Stimulated activated effector memory CD8-positive, alpha-beta T cell treated with anti-CD3 and anti-CD28 coated beads, Interleukin-12 subunit alpha, Interleukin-12 subunit beta, amount 100 ng/mL, for 72 hours (primary cell): ENCODE measurements around the gene TAGLN3.

ENCODE experiments used
- ATAC-seq: fragments of 150-1000 bp; cut with Tn5 transposase; 2 replicates; pipeline ENCODE4 v1.10.0; 2021
- DNase-seq, 2 donors: peaks; one replicate each; pipeline ENCODE4 v3.0.0; 2021 to 2022; ENCODE audit warnings: low spot score in 2 of 2
- H3K27ac Mint-ChIP-seq: one replicate; pipeline ENCODE4 v1.8.0; 2022; ENCODE audit warnings: mild to moderate bottlenecking, mixed read lengths
- H3K36me3 Mint-ChIP-seq: one replicate; pipeline ENCODE4 v1.8.0; 2022; ENCODE audit warnings: mild to moderate bottlenecking, mixed read lengths
- H3K4me1 Mint-ChIP-seq: one replicate; pipeline ENCODE4 v1.8.0; 2022; ENCODE audit warnings: mixed read lengths
- H3K4me3 Mint-ChIP-seq: one replicate; pipeline ENCODE4 v1.8.0; 2022; ENCODE audit warnings: mild to moderate bottlenecking, mixed read lengths
- H3K9me3 Mint-ChIP-seq: one replicate; pipeline ENCODE4 v1.8.0; 2022; ENCODE audit warnings: mixed read lengths

Gene TAGLN3

GRCh38 chr3:111968319-111969054, 30.2 kb upstream of the TAGLN3 start:
- H3K36me3 Mint-ChIP-seq: no peaks in the 10 kb centered on the region
- ATAC-seq: no peak
- no peak for DNase-seq
- no peak overlapping the region for H3K4me3 Mint-ChIP-seq
- H3K27ac Mint-ChIP-seq: no peak overlapping the region
- H3K4me1 Mint-ChIP-seq: peaks cover 6% of the 10 kb centered on the region
- no peaks in the 10 kb centered on the region for H3K9me3 Mint-ChIP-seq

DNA sequence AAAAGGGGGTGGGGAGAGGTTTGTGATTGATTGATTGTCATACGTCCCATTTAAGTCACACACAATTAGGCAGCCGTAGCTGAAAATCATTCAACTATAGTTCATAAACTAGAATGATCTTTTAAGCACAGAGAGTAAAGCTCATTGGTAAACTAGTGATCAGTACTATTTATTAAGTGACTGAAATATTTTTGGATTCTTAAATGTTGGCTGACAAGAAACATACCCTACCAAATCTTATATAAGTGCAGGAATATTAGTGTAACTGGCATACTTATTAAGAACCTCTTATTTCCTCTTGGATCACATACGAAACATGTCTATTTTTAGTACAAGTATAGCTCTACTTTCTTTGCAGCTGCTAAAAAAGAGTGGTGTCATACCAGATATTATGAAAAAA, 28.3 kb upstream of the TAGLN3 start:
- no peak for ATAC-seq
- Mint-ChIP-seq H3K9me3 (no peaks in the 10 kb centered on the region), H3K4me1 (peaks cover 6% of the 10 kb centered on the region), H3K4me3 (no peak overlapping the region), H3K36me3 (no peaks in the 10 kb centered on the region), H3K27ac (no peak overlapping the region)
- DNase-seq: no peak

GRCh38 chr3:111971533-111972130, 27.1 kb upstream of the TAGLN3 start:
- Mint-ChIP-seq H3K4me3 (no peak overlapping the region), H3K9me3 (no peaks in the 10 kb centered on the region)

DNA sequence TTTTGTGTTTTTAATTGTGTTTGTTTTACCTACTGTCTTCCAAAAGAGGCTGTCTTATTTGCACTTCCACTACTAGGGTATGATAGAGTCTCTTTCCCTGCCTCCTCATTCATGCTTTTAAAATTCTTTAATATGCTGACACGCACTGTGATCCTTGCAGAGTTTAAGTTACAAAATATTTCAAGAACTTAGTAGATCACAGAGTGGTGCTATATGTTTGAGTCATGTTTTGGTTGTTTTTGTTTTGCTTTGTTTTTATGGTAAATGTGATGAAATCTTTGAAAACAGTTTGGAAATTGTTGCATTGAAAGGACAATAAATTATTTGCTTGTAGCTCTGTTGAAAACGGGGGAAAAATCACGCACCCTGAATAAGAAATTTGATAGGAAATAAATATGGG, 25.8 kb upstream of the TAGLN3 start:
- ATAC-seq (no peak), DNase-seq (no peak)
- no peaks in the 10 kb centered on the region for H3K4me1 Mint-ChIP-seq
- H3K27ac Mint-ChIP-seq: no peak overlapping the region
- no peaks in the 10 kb centered on the region for H3K9me3 Mint-ChIP-seq
- no peak overlapping the region for H3K4me3 Mint-ChIP-seq
- no peaks in the 10 kb centered on the region for H3K36me3 Mint-ChIP-seq

More at GRCh38 chr3:111971533-111972130, 27.1 kb upstream of the TAGLN3 start:
- H3K36me3 Mint-ChIP-seq: no peaks in the 10 kb centered on the region
- no peak for ATAC-seq
- no peaks in the 10 kb centered on the region for H3K4me1 Mint-ChIP-seq
- no peak overlapping the region for H3K27ac Mint-ChIP-seq
- no peak for DNase-seq

GRCh38 chr3:111975131-111975530, 23.6 kb upstream of the TAGLN3 start:
- peaks cover 6% of the 10 kb centered on the region for H3K4me1 Mint-ChIP-seq
- ATAC-seq: no peak
- no peak overlapping the region for H3K4me3 Mint-ChIP-seq

DNA sequence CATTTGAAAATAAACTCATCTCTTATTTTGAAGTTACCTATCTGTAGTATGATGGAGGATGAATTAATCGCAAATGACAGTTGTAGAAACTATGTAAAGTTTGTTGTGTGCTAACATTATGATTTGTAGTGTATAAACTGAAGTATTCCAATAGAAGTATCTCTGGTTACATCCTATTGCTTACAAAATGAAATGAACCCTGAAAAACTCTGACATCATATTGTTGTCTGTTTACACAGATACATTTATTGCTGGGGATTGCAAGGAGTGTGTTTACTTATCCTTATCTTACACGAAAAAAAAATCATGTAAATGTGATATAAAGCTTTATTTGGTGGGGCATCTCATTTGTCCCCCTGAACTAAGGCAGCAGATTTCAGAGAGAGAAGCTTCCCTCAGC, 22.5 kb upstream of the TAGLN3 start:
- Mint-ChIP-seq H3K4me1 (peaks cover 12% of the 10 kb centered on the region), H3K9me3 (no peaks in the 10 kb centered on the region), H3K27ac (no peak overlapping the region), H3K4me3 (no peak overlapping the region), H3K36me3 (peaks cover 31% of the 10 kb centered on the region)
- ATAC-seq: no peak
- DNase-seq: no peak

More at GRCh38 chr3:111975131-111975530, 23.6 kb upstream of the TAGLN3 start:
- no peaks in the 10 kb centered on the region for H3K9me3 Mint-ChIP-seq
- peaks cover 20% of the 10 kb centered on the region for H3K36me3 Mint-ChIP-seq
- no peak overlapping the region for H3K27ac Mint-ChIP-seq
- DNase-seq: no peak

- ATAC-seq: peak; percentile 97
- peaks cover 13% of the 10 kb centered on the region for H3K4me1 Mint-ChIP-seq
- H3K36me3 Mint-ChIP-seq: peaks cover 57% of the 10 kb centered on the region
- H3K4me3 Mint-ChIP-seq: peak within 1 kb of the TSS; percentile 85
- H3K27ac Mint-ChIP-seq: peak within 1 kb of the TSS; percentile 94
- no peaks in the 10 kb centered on the region for H3K9me3 Mint-ChIP-seq
- peak; percentile 91 to 96 for DNase-seq
Measured at GRCh38 chr3:111978583-111979433, 19.9 kb upstream of the TAGLN3 start, which contains the start of gene ABHD10. Gene ABHD10, plus strand, starts transcription at chr3:111979026. Its CDS starts 36 bp downstream, at chr3:111979062.

DNA sequence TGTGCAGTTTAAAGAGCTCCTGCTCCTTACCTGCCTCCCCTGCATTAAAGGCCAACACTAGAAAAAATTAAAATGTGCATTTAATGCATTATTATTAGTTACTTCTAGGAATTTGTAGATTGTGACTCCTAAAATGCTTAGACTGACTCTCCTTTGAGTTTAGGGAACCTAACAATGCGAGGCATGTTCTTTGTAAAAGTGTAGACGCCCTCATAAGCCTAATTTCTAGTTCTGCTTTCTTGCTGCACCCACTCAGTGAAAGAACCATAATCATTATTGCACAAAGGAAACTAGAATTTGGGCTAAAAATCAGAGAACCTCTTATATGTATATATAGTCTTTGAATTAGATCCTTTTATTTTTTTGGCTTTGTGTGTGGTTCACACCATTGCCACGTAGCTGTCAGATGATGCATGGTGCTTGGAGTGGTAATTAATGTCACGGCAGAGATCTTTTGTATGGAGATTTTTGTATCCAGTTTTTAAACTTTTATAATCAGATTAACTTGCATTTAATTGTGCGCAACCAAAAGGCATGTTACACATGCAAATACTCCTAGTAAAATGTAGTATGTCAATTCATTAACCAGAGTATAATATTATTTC, 19.2 kb upstream of the TAGLN3 start:
- ATAC-seq: peak; percentile 53
- peak overlapping the region; percentile 85 for H3K4me3 Mint-ChIP-seq
- H3K9me3 Mint-ChIP-seq: no peaks in the 10 kb centered on the region
- no peak for DNase-seq
- H3K4me1 Mint-ChIP-seq: peaks cover 20% of the 10 kb centered on the region
- peak overlapping the region; percentile 94 for H3K27ac Mint-ChIP-seq
- H3K36me3 Mint-ChIP-seq: peaks cover 63% of the 10 kb centered on the region

- no peak for ATAC-seq
- H3K27ac Mint-ChIP-seq: peak overlapping the region; percentile 94
- peaks cover 34% of the 10 kb centered on the region for H3K4me1 Mint-ChIP-seq
- H3K9me3 Mint-ChIP-seq: no peaks in the 10 kb centered on the region
- no peak for DNase-seq
- H3K4me3 Mint-ChIP-seq: peak overlapping the region; percentile 85
- peaks cover 66% of the 10 kb centered on the region for H3K36me3 Mint-ChIP-seq
Measured at GRCh38 chr3:111980716-111981456, 17.8 kb upstream of the TAGLN3 start.

GRCh38 chr3:111981457-111981763, 17.3 kb upstream of the TAGLN3 start:
- Mint-ChIP-seq H3K27ac (no peak overlapping the region), H3K4me3 (peak overlapping the region; percentile 85), H3K4me1 (peaks cover 36% of the 10 kb centered on the region), H3K36me3 (peaks cover 72% of the 10 kb centered on the region), H3K9me3 (no peaks in the 10 kb centered on the region)
- DNase-seq (no peak), ATAC-seq (no peak)

GRCh38 chr3:111984636-111985298, 14.0 kb upstream of the TAGLN3 start:
- Mint-ChIP-seq H3K4me3 (peak overlapping the region; percentile 15), H3K36me3 (peaks cover 88% of the 10 kb centered on the region), H3K27ac (peak overlapping the region; percentile 32), H3K4me1 (peaks cover 54% of the 10 kb centered on the region), H3K9me3 (no peaks in the 10 kb centered on the region)
- DNase-seq: no peak
- peak; percentile 92 for ATAC-seq

GRCh38 chr3:111986800-111987199, 11.9 kb upstream of the TAGLN3 start:
- DNase-seq (no peak), ATAC-seq (peak; percentile 38)
- peaks cover 77% of the 10 kb centered on the region for H3K36me3 Mint-ChIP-seq
- H3K9me3 Mint-ChIP-seq: no peaks in the 10 kb centered on the region
- no peak overlapping the region for H3K27ac Mint-ChIP-seq
- H3K4me3 Mint-ChIP-seq: no peak overlapping the region
- H3K4me1 Mint-ChIP-seq: peaks cover 48% of the 10 kb centered on the region

DNA sequence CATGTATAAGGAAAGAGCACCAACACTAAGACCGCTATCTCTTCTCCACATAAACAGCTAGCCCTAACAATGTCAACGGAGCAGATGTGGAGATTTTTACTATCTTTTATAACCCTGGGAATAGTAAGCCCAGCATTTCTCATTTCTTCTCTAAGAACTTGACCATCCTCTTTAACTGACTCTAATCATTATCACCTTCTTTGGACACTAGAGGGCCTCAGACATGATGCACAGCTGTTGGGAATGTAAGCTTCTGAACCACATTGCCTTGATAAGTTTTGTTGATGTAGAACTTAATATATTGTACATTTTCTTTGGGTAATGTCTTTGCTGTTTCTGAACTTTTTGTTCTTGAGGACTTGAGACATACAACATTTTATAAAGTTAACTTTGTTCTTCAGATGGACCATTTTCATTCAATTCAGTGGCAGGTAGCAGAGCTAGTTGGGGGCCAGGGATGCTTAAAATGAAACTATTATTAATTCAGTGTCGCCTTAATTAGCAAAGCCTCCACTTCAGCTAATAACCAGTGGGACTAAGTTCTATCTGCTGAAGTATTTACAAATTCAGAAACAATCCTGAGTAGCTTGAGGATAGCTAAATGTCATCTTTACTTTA, 9.6 kb upstream of the TAGLN3 start:
- DNase-seq: no peak
- H3K4me1 Mint-ChIP-seq: peaks cover 43% of the 10 kb centered on the region
- H3K36me3 Mint-ChIP-seq: peaks cover 71% of the 10 kb centered on the region
- peak; percentile 57 for ATAC-seq
- no peaks in the 10 kb centered on the region for H3K9me3 Mint-ChIP-seq
- no peak overlapping the region for H3K4me3 Mint-ChIP-seq
- H3K27ac Mint-ChIP-seq: no peak overlapping the region

GRCh38 chr3:111993038-111993437, 5.7 kb upstream of the TAGLN3 start:
- Mint-ChIP-seq H3K27ac (no peak overlapping the region), H3K4me3 (no peak overlapping the region), H3K4me1 (peaks cover 11% of the 10 kb centered on the region), H3K36me3 (peaks cover 43% of the 10 kb centered on the region), H3K9me3 (no peaks in the 10 kb centered on the region)
- DNase-seq: no peak
- no peak for ATAC-seq
